Measurements from ENCODE around the gene ATP10B. TPM values are rescaled to one million over a fixed set of nuclear protein-coding genes. Genes with fewer than 3 reads are reported as not detected.

The ATP10B gene
- total and polyA plus RNA-seq, 2 of the 13 experiments (the other 11 are each of a cell fraction or from before 2014, with no cell fraction given): not detected

DNA sequence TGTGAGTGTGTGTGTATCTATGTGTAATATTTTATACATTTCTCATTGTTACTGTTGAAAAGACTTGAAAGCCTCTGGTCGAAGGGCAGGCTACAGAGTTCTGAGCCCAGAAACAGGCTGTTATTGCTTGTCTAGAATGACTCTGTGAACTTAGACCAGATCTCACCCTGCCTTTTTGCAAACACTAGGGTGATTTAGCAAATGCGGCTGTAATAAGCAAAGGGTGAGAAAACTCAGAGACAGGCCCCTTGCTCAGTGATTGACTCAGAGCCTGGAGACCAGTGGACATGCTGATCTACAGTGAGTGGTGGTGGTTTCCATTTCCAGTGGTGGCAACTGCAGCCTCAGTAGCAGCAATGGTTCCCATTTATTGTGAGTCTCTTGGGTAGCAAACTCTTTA lies 183.7 kb downstream of the ATP10B start:
- FAIRE-seq (no peak), ATAC-seq (no peak), DNase-seq (ENCODE audit: low spot score) (no peak)
- H3K4me2 ChIP-seq (ENCODE audit: low read depth, low read length): no peak overlapping the region
- no peaks in the 10 kb centered on the region for H3K79me2 ChIP-seq (ENCODE audit: insufficient read depth, low read length)
- H3K27me3 ChIP-seq (ENCODE audit: control insufficient read depth in 1 of 2, insufficient read depth in 2 of 2, low read length in 2 of 2): no peaks in the 10 kb centered on the region; a peak in 1 of 5 replicates
- no peaks in the 10 kb centered on the region for H4K20me1 ChIP-seq (ENCODE audit: insufficient read depth, low read length)
- intact Hi-C loops (cut with micrococcal nuclease; ENCODE audit: unreplicated experiment): no loop called here
- H3K4me3 ChIP-seq (replicated peaks in 1 of 3; ENCODE audit: insufficient read depth in 1 of 3, low read depth in 2 of 3, low read length in 3 of 3): no peak overlapping the region
- H3K4me1 ChIP-seq (ENCODE audit: insufficient read depth, low read length): no peaks in the 10 kb centered on the region
- H2AFZ ChIP-seq (ENCODE audit: low read length): no peak overlapping the region
- H3K36me3 ChIP-seq (replicated peaks in 1 of 2; ENCODE audit: control insufficient read depth in 1 of 2, insufficient read depth in 2 of 2, low read length in 2 of 2): no peaks in the 10 kb centered on the region
- no peak overlapping the region for H3K9ac ChIP-seq (ENCODE audit: insufficient read depth, low read depth, low read length)
- in situ Hi-C loops (cut with HindIII; ENCODE audit: extremely low pct_ligation_motif_present, low pct_unique_long_range_greater_than_20kb): no loop called here
- ChIA-PET CTCF (ENCODE audit: low intra/inter-chr PET ratio, low total read pairs) (no interaction called here), POLR2A (no interaction called here)
- BruUV-seq (replicated peaks): no TSS peak
- no peak overlapping the region for H3K27ac ChIP-seq (ENCODE audit: extremely low read length, insufficient read depth, low read length)
- no peaks in the 10 kb centered on the region for H3K9me3 ChIP-seq (ENCODE audit: low read length)
- WGBS (ENCODE audit: low lambda C conversion rate): 20% methylated on average over 2 of the region's 2 CpGs
- no peak for TF ChIP-seq CREM (IDR thresholded peaks at IDR 0.05)
- TF ChIP-seq CREM (CRISPR knock-in tag; IDR thresholded peaks at IDR 0.05): no peak
- no peak for TF ChIP-seq SIX4 (CRISPR knock-in tag; IDR thresholded peaks at IDR 0.05)
- TF ChIP-seq ZNF333 (CRISPR knock-in tag; IDR thresholded peaks at IDR 0.05; ENCODE audit: borderline replicate concordance): no peak
- TF ChIP-seq ZNF510 (CRISPR knock-in tag; IDR thresholded peaks at IDR 0.05; ENCODE audit: low read depth): no peak
- TF ChIP-seq, protein P1, sequence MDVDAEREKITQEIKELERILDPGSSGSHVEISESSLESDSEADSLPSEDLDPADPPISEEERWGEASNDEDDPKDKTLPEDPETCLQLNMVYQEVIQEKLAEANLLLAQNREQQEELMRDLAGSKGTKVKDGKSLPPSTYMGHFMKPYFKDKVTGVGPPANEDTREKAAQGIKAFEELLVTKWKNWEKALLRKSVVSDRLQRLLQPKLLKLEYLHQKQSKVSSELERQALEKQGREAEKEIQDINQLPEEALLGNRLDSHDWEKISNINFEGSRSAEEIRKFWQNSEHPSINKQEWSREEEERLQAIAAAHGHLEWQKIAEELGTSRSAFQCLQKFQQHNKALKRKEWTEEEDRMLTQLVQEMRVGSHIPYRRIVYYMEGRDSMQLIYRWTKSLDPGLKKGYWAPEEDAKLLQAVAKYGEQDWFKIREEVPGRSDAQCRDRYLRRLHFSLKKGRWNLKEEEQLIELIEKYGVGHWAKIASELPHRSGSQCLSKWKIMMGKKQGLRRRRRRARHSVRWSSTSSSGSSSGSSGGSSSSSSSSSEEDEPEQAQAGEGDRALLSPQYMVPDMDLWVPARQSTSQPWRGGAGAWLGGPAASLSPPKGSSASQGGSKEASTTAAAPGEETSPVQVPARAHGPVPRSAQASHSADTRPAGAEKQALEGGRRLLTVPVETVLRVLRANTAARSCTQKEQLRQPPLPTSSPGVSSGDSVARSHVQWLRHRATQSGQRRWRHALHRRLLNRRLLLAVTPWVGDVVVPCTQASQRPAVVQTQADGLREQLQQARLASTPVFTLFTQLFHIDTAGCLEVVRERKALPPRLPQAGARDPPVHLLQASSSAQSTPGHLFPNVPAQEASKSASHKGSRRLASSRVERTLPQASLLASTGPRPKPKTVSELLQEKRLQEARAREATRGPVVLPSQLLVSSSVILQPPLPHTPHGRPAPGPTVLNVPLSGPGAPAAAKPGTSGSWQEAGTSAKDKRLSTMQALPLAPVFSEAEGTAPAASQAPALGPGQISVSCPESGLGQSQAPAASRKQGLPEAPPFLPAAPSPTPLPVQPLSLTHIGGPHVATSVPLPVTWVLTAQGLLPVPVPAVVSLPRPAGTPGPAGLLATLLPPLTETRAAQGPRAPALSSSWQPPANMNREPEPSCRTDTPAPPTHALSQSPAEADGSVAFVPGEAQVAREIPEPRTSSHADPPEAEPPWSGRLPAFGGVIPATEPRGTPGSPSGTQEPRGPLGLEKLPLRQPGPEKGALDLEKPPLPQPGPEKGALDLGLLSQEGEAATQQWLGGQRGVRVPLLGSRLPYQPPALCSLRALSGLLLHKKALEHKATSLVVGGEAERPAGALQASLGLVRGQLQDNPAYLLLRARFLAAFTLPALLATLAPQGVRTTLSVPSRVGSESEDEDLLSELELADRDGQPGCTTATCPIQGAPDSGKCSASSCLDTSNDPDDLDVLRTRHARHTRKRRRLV (CRISPR knock-in tag; IDR thresholded peaks at IDR 0.05): no peak
- TF ChIP-seq GABPB1 (CRISPR knock-in tag; IDR thresholded peaks at IDR 0.05): no peak
- TF ChIP-seq, protein P2, sequence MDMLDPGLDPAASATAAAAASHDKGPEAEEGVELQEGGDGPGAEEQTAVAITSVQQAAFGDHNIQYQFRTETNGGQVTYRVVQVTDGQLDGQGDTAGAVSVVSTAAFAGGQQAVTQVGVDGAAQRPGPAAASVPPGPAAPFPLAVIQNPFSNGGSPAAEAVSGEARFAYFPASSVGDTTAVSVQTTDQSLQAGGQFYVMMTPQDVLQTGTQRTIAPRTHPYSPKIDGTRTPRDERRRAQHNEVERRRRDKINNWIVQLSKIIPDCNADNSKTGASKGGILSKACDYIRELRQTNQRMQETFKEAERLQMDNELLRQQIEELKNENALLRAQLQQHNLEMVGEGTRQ (IDR thresholded peaks at IDR 0.05; ENCODE audit: low read depth, low read length): no peak
- TF ChIP-seq, protein P2 (CRISPR knock-in tag; IDR thresholded peaks at IDR 0.05; ENCODE audit: borderline replicate concordance): no peak
- TF ChIP-seq KDM6A (CRISPR knock-in tag; IDR thresholded peaks at IDR 0.05; ENCODE audit: low read depth): no peak
- no peak for TF ChIP-seq ZNF3 (CRISPR knock-in tag; IDR thresholded peaks at IDR 0.05)
- TF ChIP-seq HIVEP1 (CRISPR knock-in tag; IDR thresholded peaks at IDR 0.05): no peak
- TF ChIP-seq ZNF557 (CRISPR knock-in tag; IDR thresholded peaks at IDR 0.05): no peak
- TF ChIP-seq, protein P3, sequence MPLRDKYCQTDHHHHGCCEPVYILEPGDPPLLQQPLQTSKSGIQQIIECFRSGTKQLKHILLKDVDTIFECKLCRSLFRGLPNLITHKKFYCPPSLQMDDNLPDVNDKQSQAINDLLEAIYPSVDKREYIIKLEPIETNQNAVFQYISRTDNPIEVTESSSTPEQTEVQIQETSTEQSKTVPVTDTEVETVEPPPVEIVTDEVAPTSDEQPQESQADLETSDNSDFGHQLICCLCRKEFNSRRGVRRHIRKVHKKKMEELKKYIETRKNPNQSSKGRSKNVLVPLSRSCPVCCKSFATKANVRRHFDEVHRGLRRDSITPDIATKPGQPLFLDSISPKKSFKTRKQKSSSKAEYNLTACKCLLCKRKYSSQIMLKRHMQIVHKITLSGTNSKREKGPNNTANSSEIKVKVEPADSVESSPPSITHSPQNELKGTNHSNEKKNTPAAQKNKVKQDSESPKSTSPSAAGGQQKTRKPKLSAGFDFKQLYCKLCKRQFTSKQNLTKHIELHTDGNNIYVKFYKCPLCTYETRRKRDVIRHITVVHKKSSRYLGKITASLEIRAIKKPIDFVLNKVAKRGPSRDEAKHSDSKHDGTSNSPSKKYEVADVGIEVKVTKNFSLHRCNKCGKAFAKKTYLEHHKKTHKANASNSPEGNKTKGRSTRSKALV (CRISPR knock-in tag; IDR thresholded peaks at IDR 0.05): no peak
